Activated naive CD8-positive, alpha-beta T cell (primary cell): ENCODE data around the gene MARCHF10.

Experiments
- H3K27ac Mint-ChIP-seq: one replicate; pipeline ENCODE4 v1.8.0; 2021; ENCODE audit warnings: mixed read lengths
- H3K27me3 Mint-ChIP-seq: one replicate; pipeline ENCODE4 v1.8.0; 2021; ENCODE audit warnings: mixed read lengths
- H3K36me3 Mint-ChIP-seq: one replicate; pipeline ENCODE4 v1.8.0; 2021; ENCODE audit warnings: mixed read lengths
- H3K4me1 Mint-ChIP-seq: one replicate; pipeline ENCODE4 v1.8.0; 2021; ENCODE audit warnings: low read depth, mixed read lengths
- H3K4me3 Mint-ChIP-seq: one replicate; pipeline ENCODE4 v1.8.0; 2021; ENCODE audit warnings: mild to moderate bottlenecking, mixed read lengths
- H3K9me3 Mint-ChIP-seq: one replicate; pipeline ENCODE4 v1.8.0; 2021; ENCODE audit warnings: low read depth, mixed read lengths

MARCHF10 gene

GRCh38 chr17:62757500-62757951 lies 50.6 kb downstream of the MARCHF10 start:
- Mint-ChIP-seq H3K4me3 (no peak overlapping the region), H3K27me3 (peaks cover 4% of the 10 kb centered on the region), H3K4me1 (no peaks in the 10 kb centered on the region), H3K9me3 (no peaks in the 10 kb centered on the region), H3K36me3 (no peaks in the 10 kb centered on the region), H3K27ac (no peak overlapping the region)

GRCh38 chr17:62756198-62756597 lies 51.9 kb downstream of the MARCHF10 start:
- Mint-ChIP-seq H3K27me3 (peaks cover 4% of the 10 kb centered on the region), H3K4me1 (no peaks in the 10 kb centered on the region), H3K9me3 (no peaks in the 10 kb centered on the region), H3K27ac (no peak overlapping the region), H3K36me3 (no peaks in the 10 kb centered on the region), H3K4me3 (no peak overlapping the region)

- H3K4me3 Mint-ChIP-seq = no peak overlapping the region
- H3K9me3 Mint-ChIP-seq = no peaks in the 10 kb centered on the region
- H3K4me1 Mint-ChIP-seq = no peaks in the 10 kb centered on the region
- no peaks in the 10 kb centered on the region for H3K36me3 Mint-ChIP-seq
- no peak overlapping the region for H3K27ac Mint-ChIP-seq
- peaks cover 3% of the 10 kb centered on the region for H3K27me3 Mint-ChIP-seq
Measured at GRCh38 chr17:62755141-62755851, 52.8 kb downstream of the MARCHF10 start.

- no peaks in the 10 kb centered on the region for H3K4me1 Mint-ChIP-seq
- H3K9me3 Mint-ChIP-seq = no peaks in the 10 kb centered on the region
- no peak overlapping the region for H3K27ac Mint-ChIP-seq
- no peak overlapping the region for H3K4me3 Mint-ChIP-seq
- no peaks in the 10 kb centered on the region for H3K36me3 Mint-ChIP-seq
- no peaks in the 10 kb centered on the region for H3K27me3 Mint-ChIP-seq
Measured at GRCh38 chr17:62754631-62755030, 53.5 kb downstream of the MARCHF10 start.

- H3K4me1 Mint-ChIP-seq = no peaks in the 10 kb centered on the region
- no peaks in the 10 kb centered on the region for H3K36me3 Mint-ChIP-seq
- no peak overlapping the region for H3K27ac Mint-ChIP-seq
- no peaks in the 10 kb centered on the region for H3K27me3 Mint-ChIP-seq
- H3K9me3 Mint-ChIP-seq = no peaks in the 10 kb centered on the region
- H3K4me3 Mint-ChIP-seq = no peak overlapping the region
Measured at GRCh38 chr17:62753562-62753961, 54.6 kb downstream of the MARCHF10 start.

- Mint-ChIP-seq H3K27ac (no peak overlapping the region), H3K27me3 (no peaks in the 10 kb centered on the region), H3K36me3 (peaks cover under 1% of the 10 kb centered on the region), H3K4me1 (no peaks in the 10 kb centered on the region), H3K9me3 (no peaks in the 10 kb centered on the region), H3K4me3 (no peak overlapping the region)
Measured at GRCh38 chr17:62751060-62751691, 56.9 kb downstream of the MARCHF10 start.

GRCh38 chr17:62750631-62751051 lies 57.5 kb downstream of the MARCHF10 start:
- peaks cover 3% of the 10 kb centered on the region for H3K36me3 Mint-ChIP-seq
- no peaks in the 10 kb centered on the region for H3K4me1 Mint-ChIP-seq
- no peak overlapping the region for H3K27ac Mint-ChIP-seq
- H3K4me3 Mint-ChIP-seq = no peak overlapping the region
- no peaks in the 10 kb centered on the region for H3K27me3 Mint-ChIP-seq
- no peaks in the 10 kb centered on the region for H3K9me3 Mint-ChIP-seq

- Mint-ChIP-seq H3K4me1 (no peaks in the 10 kb centered on the region), H3K27ac (no peak overlapping the region), H3K9me3 (no peaks in the 10 kb centered on the region), H3K27me3 (no peaks in the 10 kb centered on the region), H3K36me3 (peaks cover 3% of the 10 kb centered on the region), H3K4me3 (no peak overlapping the region)
Measured at GRCh38 chr17:62749926-62750325, 58.2 kb downstream of the MARCHF10 start.

- H3K27ac Mint-ChIP-seq = no peak overlapping the region
- no peaks in the 10 kb centered on the region for H3K4me1 Mint-ChIP-seq
- H3K4me3 Mint-ChIP-seq = no peak overlapping the region
- peaks cover 3% of the 10 kb centered on the region for H3K36me3 Mint-ChIP-seq
- no peaks in the 10 kb centered on the region for H3K9me3 Mint-ChIP-seq
- H3K27me3 Mint-ChIP-seq = peaks cover 2% of the 10 kb centered on the region
Measured at GRCh38 chr17:62746941-62747340, 61.2 kb downstream of the MARCHF10 start.

GRCh38 chr17:62745806-62746205 lies 62.3 kb downstream of the MARCHF10 start:
- Mint-ChIP-seq H3K27ac (no peak overlapping the region), H3K27me3 (peaks cover 2% of the 10 kb centered on the region), H3K4me3 (no peak overlapping the region), H3K36me3 (peaks cover 3% of the 10 kb centered on the region), H3K9me3 (no peaks in the 10 kb centered on the region), H3K4me1 (no peaks in the 10 kb centered on the region)

- Mint-ChIP-seq H3K27me3 (peaks cover 2% of the 10 kb centered on the region), H3K4me3 (no peak overlapping the region), H3K9me3 (no peaks in the 10 kb centered on the region)
Measured at GRCh38 chr17:62744259-62744658, 63.9 kb downstream of the MARCHF10 start.

GRCh38 chr17:62741290-62741689 lies 66.8 kb downstream of the MARCHF10 start:
- peaks cover 2% of the 10 kb centered on the region for H3K27me3 Mint-ChIP-seq
- H3K4me1 Mint-ChIP-seq = no peaks in the 10 kb centered on the region
- no peaks in the 10 kb centered on the region for H3K9me3 Mint-ChIP-seq
- no peak overlapping the region for H3K27ac Mint-ChIP-seq
- H3K4me3 Mint-ChIP-seq = no peak overlapping the region
- H3K36me3 Mint-ChIP-seq = peaks cover 3% of the 10 kb centered on the region

More at GRCh38 chr17:62744259-62744658, 63.9 kb downstream of the MARCHF10 start:
- H3K27ac Mint-ChIP-seq = no peak overlapping the region
- peaks cover 3% of the 10 kb centered on the region for H3K36me3 Mint-ChIP-seq
- H3K4me1 Mint-ChIP-seq = no peaks in the 10 kb centered on the region

GRCh38 chr17:62739645-62740388 lies 68.3 kb downstream of the MARCHF10 start:
- no peaks in the 10 kb centered on the region for H3K36me3 Mint-ChIP-seq
- peaks cover 2% of the 10 kb centered on the region for H3K27me3 Mint-ChIP-seq
- H3K9me3 Mint-ChIP-seq = no peaks in the 10 kb centered on the region
- no peak overlapping the region for H3K27ac Mint-ChIP-seq
- no peak overlapping the region for H3K4me3 Mint-ChIP-seq
- no peaks in the 10 kb centered on the region for H3K4me1 Mint-ChIP-seq

- Mint-ChIP-seq H3K27me3 (no peaks in the 10 kb centered on the region), H3K4me3 (no peak overlapping the region), H3K9me3 (no peaks in the 10 kb centered on the region), H3K27ac (no peak overlapping the region), H3K36me3 (no peaks in the 10 kb centered on the region), H3K4me1 (no peaks in the 10 kb centered on the region)
Measured at GRCh38 chr17:62738281-62738680, 69.8 kb downstream of the MARCHF10 start.

- H3K27me3 Mint-ChIP-seq = no peaks in the 10 kb centered on the region
- no peaks in the 10 kb centered on the region for H3K9me3 Mint-ChIP-seq
- H3K36me3 Mint-ChIP-seq = no peaks in the 10 kb centered on the region
- no peak overlapping the region for H3K4me3 Mint-ChIP-seq
- no peak overlapping the region for H3K27ac Mint-ChIP-seq
- no peaks in the 10 kb centered on the region for H3K4me1 Mint-ChIP-seq
Measured at GRCh38 chr17:62737513-62737912, 70.6 kb downstream of the MARCHF10 start.
